IMR-90 (cell line): ENCODE results near the gene TMEM184B. TPM values are rescaled to one million over a fixed set of nuclear protein-coding genes. Genes with fewer than 3 reads are reported as not detected.

ENCODE experiments used
- ATAC-seq: fragments of 200-7000 bp; cut with Tn5 transposase; 2 replicates; pipeline ENCODE4 v1.9.1; 2020; ENCODE audit warnings: low read depth, mild to moderate bottlenecking, moderate library complexity
- BruUV-seq: library from RNA; stranded (reverse); fragments of 400-500 nt; replicated peaks from 2 replicates; lab custom pipeline; 2021; lab: Mats Ljungman, UMichigan
- CTCF ChIA-PET: fragments of 300-600 bp; formaldehyde crosslinking; extraction: SDS; loops from one replicate; lab custom pipeline; 2021; ENCODE audit warnings: antibody characterized with exemption; lab: Yijun Ruan, JAX
- POLR2A ChIA-PET: fragments of 300-600 bp; sonication (Branson Sonifier 250); formaldehyde crosslinking; loops from one replicate; lab custom pipeline; 2022; ENCODE audit warnings: antibody characterized with exemption; ENCODE audit not compliant: unreplicated experiment; lab: Charles Lee
- DNase-seq: peaks from one replicate; pipeline ENCODE4 v3.0.0; 2013
- H2AFZ ChIP-seq: replicated peaks from 2 replicates; pipeline ENCODE3; 2013; ENCODE audit warnings: low read length, mild to moderate bottlenecking; ENCODE audit not compliant: poor library complexity
- H2AK5ac ChIP-seq: 2 replicates; pipeline ENCODE4 v1.6.1; 2013; ENCODE audit warnings: low read depth, low read length, inconsistent platforms
- H2AK9ac ChIP-seq: replicated peaks from 2 replicates; pipeline ENCODE3; 2013; ENCODE audit warnings: mild to moderate bottlenecking, low read depth, low read length, moderate library complexity; ENCODE audit not compliant: poor library complexity
- H2BK120ac ChIP-seq: 2 replicates; pipeline ENCODE4 v1.6.1; 2013; ENCODE audit warnings: low read depth, low read length, inconsistent platforms
- H2BK15ac ChIP-seq: 3 replicates; pipeline ENCODE4 v1.6.1; 2013; ENCODE audit warnings: low read depth, low read length, inconsistent platforms
- H2BK20ac ChIP-seq: 2 replicates; pipeline ENCODE4 v1.6.1; 2013; ENCODE audit warnings: low read depth, mild to moderate bottlenecking, inconsistent platforms, low read length, moderate library complexity
- H2BK5ac ChIP-seq: 2 replicates; pipeline ENCODE4 v1.6.1; 2013; ENCODE audit warnings: mild to moderate bottlenecking, low read depth, low read length, inconsistent platforms; ENCODE audit not compliant: poor library complexity, severe bottlenecking
- H3K14ac ChIP-seq: replicated peaks from 2 replicates; pipeline ENCODE4 v1.6.1; 2013; ENCODE audit warnings: low read depth, low read length, inconsistent platforms
- H3K18ac ChIP-seq: 2 replicates; pipeline ENCODE4 v1.6.1; 2013; ENCODE audit warnings: low read depth, low read length, control low read depth
- H3K23ac ChIP-seq: 2 replicates; pipeline ENCODE4 v1.6.1; 2013; ENCODE audit warnings: low read depth, low read length, inconsistent platforms
- H3K27ac ChIP-seq: 2 replicates; pipeline ENCODE4 v1.5.1; 2013; ENCODE audit warnings: mild to moderate bottlenecking, control low read depth, low read length; ENCODE audit not compliant: insufficient read depth
- H3K27me3 ChIP-seq: 2 replicates; pipeline ENCODE4 v1.6.1; 2013; ENCODE audit warnings: low read length; ENCODE audit not compliant: control insufficient read depth, insufficient read depth
- H3K36me3 ChIP-seq: 2 replicates; pipeline ENCODE4 v1.6.1; 2013; ENCODE audit warnings: low read length, mixed read lengths; ENCODE audit not compliant: control insufficient read depth, insufficient read depth
- H3K4ac ChIP-seq: 2 replicates; pipeline ENCODE4 v1.6.1; 2013; ENCODE audit warnings: low read depth, low read length, inconsistent platforms
- H3K4me1 ChIP-seq: 2 replicates; pipeline ENCODE4 v1.6.1; 2013; ENCODE audit warnings: low read length, mixed read lengths; ENCODE audit not compliant: control insufficient read depth, insufficient read depth
- H3K4me2 ChIP-seq: 2 replicates; pipeline ENCODE4 v1.6.1; 2013; ENCODE audit warnings: low read depth, mild to moderate bottlenecking, control low read depth, low read length, moderate library complexity
- H3K4me3 ChIP-seq: 2 replicates; pipeline ENCODE4 v1.5.1; 2013; ENCODE audit warnings: low read depth, mild to moderate bottlenecking, control low read depth, low read length, moderate library complexity; ENCODE audit not compliant: insufficient read depth
- H3K56ac ChIP-seq: 2 replicates; pipeline ENCODE4 v1.6.1; 2013; ENCODE audit warnings: low read length, inconsistent platforms; ENCODE audit not compliant: insufficient read depth; ENCODE audit errors: extremely low read depth
- H3K79me1 ChIP-seq, 2 experiments: 2 replicates each; pipeline ENCODE4 v1.6.1; 2013; ENCODE audit warnings: low read length in 2 of 2, inconsistent platforms in 1 of 2, low read depth in 1 of 2
- H3K9ac ChIP-seq: 2 replicates; pipeline ENCODE4 v1.6.1; 2013; ENCODE audit warnings: low read depth, low read length, control low read depth
- H3K9me1 ChIP-seq: 2 replicates; pipeline ENCODE4 v1.6.1; 2013; ENCODE audit warnings: low read length, inconsistent platforms; ENCODE audit not compliant: insufficient read depth
- H3K9me3 ChIP-seq: 2 replicates; pipeline ENCODE4 v1.6.1; 2013; ENCODE audit warnings: low read length; ENCODE audit not compliant: control insufficient read depth, insufficient read depth
- H4K20me1 ChIP-seq: 2 replicates; pipeline ENCODE4 v1.6.1; 2013; ENCODE audit warnings: low read length, inconsistent platforms; ENCODE audit not compliant: insufficient read depth
- H4K5ac ChIP-seq: 2 replicates; pipeline ENCODE4 v1.6.1; 2013; ENCODE audit warnings: mild to moderate bottlenecking, low read depth, low read length, control low read depth
- H4K8ac ChIP-seq, 2 experiments: 2 replicates each; pipeline ENCODE4 v1.6.1; 2013; ENCODE audit warnings: low read depth in 2 of 2, low read length in 2 of 2, control low read depth in 1 of 2, inconsistent platforms in 1 of 2
- H4K91ac ChIP-seq: 2 replicates; pipeline ENCODE4 v1.6.1; 2013; ENCODE audit warnings: low read depth, low read length, inconsistent platforms; ENCODE audit not compliant: insufficient read depth
- BHLHE40 ChIP-seq: fragments of 150-350 bp; IDR thresholded peaks from 2 replicates; pipeline ENCODE4 v1.6.1; 2016; ENCODE audit warnings: mild to moderate bottlenecking, low read depth, low read length
- CEBPB ChIP-seq: IDR thresholded peaks from 2 replicates; pipeline ENCODE4 v1.6.1; 2012; ENCODE audit warnings: low read depth, low read length, improper control_type of control experiment
- CHD1 ChIP-seq: IDR thresholded peaks from 2 replicates; pipeline ENCODE4 v1.6.1; 2012; ENCODE audit warnings: low read depth, low read length, improper control_type of control experiment
- ELK1 ChIP-seq: fragments of 150-350 bp; IDR thresholded peaks from 2 replicates; pipeline ENCODE4 v1.6.1; 2016; ENCODE audit warnings: low read depth, mild to moderate bottlenecking, low read length, moderate library complexity, borderline replicate concordance
- FOS ChIP-seq: fragments of 150-350 bp; IDR thresholded peaks from 2 replicates; pipeline ENCODE4 v1.6.1; 2016; ENCODE audit warnings: low read depth, low read length
- MAZ ChIP-seq: IDR thresholded peaks from 2 replicates; pipeline ENCODE4 v1.6.1; 2012; ENCODE audit warnings: low read depth, mild to moderate bottlenecking, low read length, improper control_type of control experiment, moderate library complexity, borderline replicate concordance
- NFE2L2 ChIP-seq: fragments of 150-350 bp; IDR thresholded peaks from 2 replicates; pipeline ENCODE4 v1.6.1; 2016; ENCODE audit warnings: low read depth, mild to moderate bottlenecking, low read length
- POLR2A ChIP-seq: IDR thresholded peaks from 2 replicates; pipeline ENCODE4 v1.6.1; 2012; ENCODE audit warnings: mild to moderate bottlenecking, low read depth, low read length
- RAD21 ChIP-seq: IDR thresholded peaks from 2 replicates; pipeline ENCODE4 v1.6.1; 2012; ENCODE audit warnings: low read length, improper control_type of control experiment
- RCOR1 ChIP-seq: IDR thresholded peaks from 2 replicates; pipeline ENCODE4 v1.6.1; 2012; ENCODE audit warnings: mild to moderate bottlenecking, low read length, improper control_type of control experiment; ENCODE audit not compliant: insufficient replicate concordance
- SMC3 ChIP-seq: fragments of 150-350 bp; IDR thresholded peaks from 2 replicates; pipeline ENCODE4 v1.6.1; 2016; ENCODE audit warnings: low read depth, mild to moderate bottlenecking, antibody characterized with exemption, low read length, moderate library complexity
- WGBS, 2 experiments: methylation state at CpG; one replicate each; pipeline versions ENCODE4 v1.1.5 to v1.1.7; 2013; ENCODE audit warnings: missing lambda C conversion rate in 2 of 2; ENCODE audit not compliant: insufficient read length in 1 of 2; ENCODE audit errors: extremely low coverage in 2 of 2; 5-methylcytosine and 5-hydroxymethylcytosine counted together
- dilution Hi-C: fragments of 300-500 bp; cut with HindIII; formaldehyde crosslinking; loops from one replicate; pipeline ENCODE4 v1.14.3; 2018; ENCODE audit warnings: low sequenced_read_pairs; ENCODE audit not compliant: unreplicated experiment
- in situ Hi-C: fragments of 300-500 bp; cut with MboI; formaldehyde crosslinking; loops from 3 replicates; pipeline ENCODE4 v1.14.3; 2019; ENCODE audit warnings: low sequenced_read_pairs, inconsistent platforms, mixed read lengths
- intact Hi-C: fragments of 100-400 bp; cut with micrococcal nuclease; formaldehyde crosslinking; loops from 2 replicates; pipeline ENCODE4 v1.10.0; 2022
- polyA plus RNA-seq, 3 experiments: library from polyadenylated mRNA; depleted of rRNA; stranded (reverse); fragments of >200 nt; gene quantifications; 2 replicates each; pipeline ENCODE4 v1.2.3, GENCODE V29; 2012; ENCODE audit warnings: low replicate concordance in 1 of 3
- total RNA-seq: library from RNA; depleted of rRNA; stranded (reverse); fragments of >200 nt; gene quantifications from 2 replicates; pipeline ENCODE4 v1.2.3, GENCODE V29; 2012
- TF ChIP-seq, protein P1 (sequence below): conservative IDR thresholded peaks from 2 replicates; pipeline ENCODE4 v1.5.1; 2012; ENCODE audit warnings: mild to moderate bottlenecking, low read depth, low read length, improper control_type of control experiment

The TMEM184B gene
- total and polyA plus RNA-seq, 2 of the 4 experiments (the other 2 are of a cell fraction), result 9.1 to 81.1 TPM

DNA sequence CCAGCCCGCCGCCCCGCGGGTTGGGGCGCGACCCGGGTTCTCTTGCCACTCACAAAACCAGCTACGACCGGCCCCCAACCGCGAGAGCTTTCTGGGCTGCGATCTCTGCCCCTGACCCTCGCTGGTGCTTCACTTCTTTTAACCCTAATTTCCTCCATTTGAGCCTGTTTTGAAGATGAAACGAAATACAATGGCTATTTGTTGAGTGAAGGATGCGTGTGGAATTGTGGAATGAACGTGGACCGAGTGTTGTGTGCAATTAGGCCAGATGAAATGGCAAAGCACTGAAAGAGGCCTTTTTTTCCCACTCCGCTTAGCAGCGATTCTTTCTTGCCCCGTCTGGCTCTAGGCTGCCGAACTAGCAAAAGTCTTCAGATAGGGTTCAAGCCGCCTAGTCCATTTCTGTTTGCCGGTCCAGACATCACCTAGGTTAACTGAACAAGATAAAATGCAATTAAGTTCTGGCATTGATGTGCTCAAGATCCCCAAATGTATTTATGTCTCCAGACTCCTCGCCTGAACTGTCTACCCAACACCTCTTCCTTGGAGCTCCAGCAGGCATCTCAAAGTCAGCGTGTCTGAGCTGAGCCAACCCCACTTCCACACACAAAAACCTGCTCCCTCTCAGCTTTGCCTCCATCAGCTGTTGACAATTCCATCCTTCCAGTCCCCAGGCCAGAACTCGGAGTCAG, 471 bp upstream of the TMEM184B start:
- H3K4me1 ChIP-seq, result peaks cover 18% of the 10 kb centered on the region
- no TSS peak for BruUV-seq
- H3K79me1 ChIP-seq, result peaks cover 12 to 52% of the 10 kb centered on the region in 2 experiments; a peak in 3 of 4 replicates
- H2BK5ac ChIP-seq, result peak overlapping the region; percentile 87
- peak overlapping the region; percentile 84 for H4K91ac ChIP-seq
- peak overlapping the region; percentile 85; the same call in 2 of the 3 replicates for H2BK15ac ChIP-seq
- H4K20me1 ChIP-seq, result peaks cover 43% of the 10 kb centered on the region
- CTCF ChIA-PET, result interaction anchor here (0.6 kb wide), 1 partner anchor 15 kb away, joined by 6 read pairs; no protein-coding TSS in a partner anchor
- H3K18ac ChIP-seq, result peak overlapping the region; percentile 74
- H2BK120ac ChIP-seq, result peak overlapping the region; percentile 84
- H3K9me3 ChIP-seq, result no peaks in the 10 kb centered on the region
- H3K9me1 ChIP-seq, result peaks cover 27% of the 10 kb centered on the region
- TF ChIP-seq MAZ (no peak), ELK1 (no peak), POLR2A (no peak), BHLHE40 (no peak), NFE2L2 (no peak), RAD21 (no peak), FOS (no peak), SMC3 (no peak), CHD1 (no peak), RCOR1 (no peak), CEBPB (no peak)
- TF ChIP-seq, protein P1, sequence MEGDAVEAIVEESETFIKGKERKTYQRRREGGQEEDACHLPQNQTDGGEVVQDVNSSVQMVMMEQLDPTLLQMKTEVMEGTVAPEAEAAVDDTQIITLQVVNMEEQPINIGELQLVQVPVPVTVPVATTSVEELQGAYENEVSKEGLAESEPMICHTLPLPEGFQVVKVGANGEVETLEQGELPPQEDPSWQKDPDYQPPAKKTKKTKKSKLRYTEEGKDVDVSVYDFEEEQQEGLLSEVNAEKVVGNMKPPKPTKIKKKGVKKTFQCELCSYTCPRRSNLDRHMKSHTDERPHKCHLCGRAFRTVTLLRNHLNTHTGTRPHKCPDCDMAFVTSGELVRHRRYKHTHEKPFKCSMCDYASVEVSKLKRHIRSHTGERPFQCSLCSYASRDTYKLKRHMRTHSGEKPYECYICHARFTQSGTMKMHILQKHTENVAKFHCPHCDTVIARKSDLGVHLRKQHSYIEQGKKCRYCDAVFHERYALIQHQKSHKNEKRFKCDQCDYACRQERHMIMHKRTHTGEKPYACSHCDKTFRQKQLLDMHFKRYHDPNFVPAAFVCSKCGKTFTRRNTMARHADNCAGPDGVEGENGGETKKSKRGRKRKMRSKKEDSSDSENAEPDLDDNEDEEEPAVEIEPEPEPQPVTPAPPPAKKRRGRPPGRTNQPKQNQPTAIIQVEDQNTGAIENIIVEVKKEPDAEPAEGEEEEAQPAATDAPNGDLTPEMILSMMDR, result no peak
- peak overlapping the region; percentile 47 for H3K4me3 ChIP-seq
- in situ Hi-C loops (no loop called here), intact Hi-C loops (no loop called here), dilution Hi-C loops (no loop called here)
- H3K23ac ChIP-seq, result peak overlapping the region; percentile 97
- 27% methylated on average over 7 of the region's 26 CpGs; no CpG with 5 or more reads in 1 of the 2 experiments for WGBS, 2 experiments
- peak overlapping the region; percentile 97 for H3K27ac ChIP-seq
- peak overlapping the region; percentile 85 for H3K4me2 ChIP-seq
- peak overlapping the region; percentile 92 to 98 for H4K8ac ChIP-seq
- peak overlapping the region; percentile 97 for H2AFZ ChIP-seq
- ATAC-seq, result peak; percentile 5; the same call in 1 of the 2 replicates
- no peaks in the 10 kb centered on the region for H3K27me3 ChIP-seq
- H2AK9ac ChIP-seq, result peak overlapping the region; percentile 84
- H2AK5ac ChIP-seq, result peak overlapping the region; percentile 65
- peak overlapping the region; percentile 98 for H3K14ac ChIP-seq
- peak overlapping the region; percentile 70 for H3K56ac ChIP-seq
- POLR2A ChIA-PET, result no interaction called here
- H2BK20ac ChIP-seq, result peak overlapping the region; percentile 80; the same call in 1 of the 2 replicates
- peak overlapping the region; percentile 85 for H3K4ac ChIP-seq
- peaks cover 2% of the 10 kb centered on the region; the same call in 1 of the 2 replicates for H3K36me3 ChIP-seq
- H3K9ac ChIP-seq, result peak overlapping the region; percentile 95
- H4K5ac ChIP-seq, result peak overlapping the region; percentile 95
- no peak for DNase-seq
